Muscle of arm (tissue), 12 donors: Measurements from ENCODE around the gene MAPK11. TPM values are rescaled to one million over a fixed set of nuclear protein-coding genes. Genes with fewer than 3 reads are reported as not detected.

Experiments
- DNase-seq: peaks from one replicate; pipeline ENCODE4 v3.0.0-alpha.2; 2013
- polyA plus RNA-seq, 12 donors: library from polyadenylated mRNA; unstranded; fragments of 120-200 nt; gene quantifications; one replicate each; pipeline ENCODE4 v1.2.1, GENCODE V29; 2013; ENCODE audit not compliant: insufficient read length in 12 of 12

Gene MAPK11
- polyA plus RNA-seq, 12 donors, result 4.4 to 7.4 (median 5.5) TPM; not detected in 1

- DNase-seq, result no peak
These were observed 43.9 kb downstream of the MAPK11 start for GRCh38 chr22:50226063-50226874.

- no peak for DNase-seq
These were observed 44.8 kb downstream of the MAPK11 start for GRCh38 chr22:50225200-50225969.

GRCh38 chr22:50224071-50224470 is 46.1 kb downstream of the MAPK11 start:
- DNase-seq, result no peak

GRCh38 chr22:50222508-50222907 is 47.7 kb downstream of the MAPK11 start:
- no peak for DNase-seq

- no peak for DNase-seq
These were observed 48.5 kb downstream of the MAPK11 start for GRCh38 chr22:50221410-50222300.

GRCh38 chr22:50220603-50221409 is 49.4 kb downstream of the MAPK11 start:
- no peak for DNase-seq

- DNase-seq, result no peak
These were observed 50.2 kb downstream of the MAPK11 start for GRCh38 chr22:50219800-50220602.

- peak; percentile 65 for DNase-seq
These were observed 51.0 kb downstream of the MAPK11 start for GRCh38 chr22:50218996-50219727.

- no peak for DNase-seq
These were observed 51.8 kb downstream of the MAPK11 start for GRCh38 chr22:50218153-50218995.

- DNase-seq, result no peak
These were observed 52.5 kb downstream of the MAPK11 start for GRCh38 chr22:50217543-50218152.

- no peak for DNase-seq
These were observed 53.3 kb downstream of the MAPK11 start for GRCh38 chr22:50216684-50217520.

- DNase-seq, result no peak
These were observed 54.0 kb downstream of the MAPK11 start for GRCh38 chr22:50216055-50216683.

- no peak for DNase-seq
These were observed 54.7 kb downstream of the MAPK11 start for GRCh38 chr22:50215297-50216054.
